Non-pigmented ciliary epithelial cell (primary cell): ENCODE data around the gene KCNQ1.

Experiments used
- DNase-seq: peaks from one replicate; pipeline ENCODE4 v3.0.0-alpha.2; 2010; ENCODE audit warnings: low read depth

Gene KCNQ1

GRCh38 chr11:2444821-2445745 lies at the start of gene KCNQ1:
TSS of gene KCNQ1 (plus strand) at chr11:2445008. CDS start at chr11:2445099, 91 bp downstream.
- DNase-seq = no peak

- no peak for DNase-seq
Observed at GRCh38 chr11:2395211-2395730, 49.5 kb upstream of the KCNQ1 start.

GRCh38 chr11:2395856-2396255 lies 49.0 kb upstream of the KCNQ1 start:
- DNase-seq = no peak

- DNase-seq = no peak
Observed at GRCh38 chr11:2396471-2396870, 48.3 kb upstream of the KCNQ1 start.

GRCh38 chr11:2397005-2397404 lies 47.8 kb upstream of the KCNQ1 start:
- DNase-seq = no peak

- no peak for DNase-seq
Observed at GRCh38 chr11:2398664-2399355, 46.0 kb upstream of the KCNQ1 start.

GRCh38 chr11:2399488-2400068 lies 45.2 kb upstream of the KCNQ1 start:
- DNase-seq = no peak

- peak; percentile 99 for DNase-seq
Observed at GRCh38 chr11:2400069-2400761, 44.6 kb upstream of the KCNQ1 start, which contains the start of gene TSSC4. TSS of gene TSSC4 (plus strand) at chr11:2400750. CDS start at chr11:2402634, 1,884 bp downstream.

GRCh38 chr11:2400762-2401435 lies 43.9 kb upstream of the KCNQ1 start:
- DNase-seq = no peak

GRCh38 chr11:2401436-2401984 lies 43.3 kb upstream of the KCNQ1 start:
- DNase-seq = no peak

GRCh38 chr11:2402106-2402505 lies 42.7 kb upstream of the KCNQ1 start:
- no peak for DNase-seq

- DNase-seq = no peak
Observed at GRCh38 chr11:2402890-2403645, 41.7 kb upstream of the KCNQ1 start.

GRCh38 chr11:2404735-2405196 lies 40.0 kb upstream of the KCNQ1 start:
- no peak for DNase-seq

- no peak for DNase-seq
Observed at GRCh38 chr11:2406451-2406850, 38.4 kb upstream of the KCNQ1 start.

- DNase-seq = no peak
Observed at GRCh38 chr11:2406878-2407410, 37.9 kb upstream of the KCNQ1 start.

GRCh38 chr11:2408671-2409070 lies 36.1 kb upstream of the KCNQ1 start:
- no peak for DNase-seq

GRCh38 chr11:2409126-2409525 lies 35.7 kb upstream of the KCNQ1 start:
- DNase-seq = no peak

GRCh38 chr11:2409611-2410468 lies 35.0 kb upstream of the KCNQ1 start:
- no peak for DNase-seq

- DNase-seq = no peak
Observed at GRCh38 chr11:2410616-2411015, 34.2 kb upstream of the KCNQ1 start.
